HG02798 (cell line): ENCODE data around the gene SOCS6.

ENCODE experiments used
- ATAC-seq: cut with Tn5 transposase; IDR thresholded peaks from one replicate; pipeline ENCODE4 v1.9.1; 2021; ENCODE audit warnings: mild to moderate bottlenecking; ENCODE audit not compliant: unreplicated experiment, poor library complexity

The SOCS6 gene

DNA sequence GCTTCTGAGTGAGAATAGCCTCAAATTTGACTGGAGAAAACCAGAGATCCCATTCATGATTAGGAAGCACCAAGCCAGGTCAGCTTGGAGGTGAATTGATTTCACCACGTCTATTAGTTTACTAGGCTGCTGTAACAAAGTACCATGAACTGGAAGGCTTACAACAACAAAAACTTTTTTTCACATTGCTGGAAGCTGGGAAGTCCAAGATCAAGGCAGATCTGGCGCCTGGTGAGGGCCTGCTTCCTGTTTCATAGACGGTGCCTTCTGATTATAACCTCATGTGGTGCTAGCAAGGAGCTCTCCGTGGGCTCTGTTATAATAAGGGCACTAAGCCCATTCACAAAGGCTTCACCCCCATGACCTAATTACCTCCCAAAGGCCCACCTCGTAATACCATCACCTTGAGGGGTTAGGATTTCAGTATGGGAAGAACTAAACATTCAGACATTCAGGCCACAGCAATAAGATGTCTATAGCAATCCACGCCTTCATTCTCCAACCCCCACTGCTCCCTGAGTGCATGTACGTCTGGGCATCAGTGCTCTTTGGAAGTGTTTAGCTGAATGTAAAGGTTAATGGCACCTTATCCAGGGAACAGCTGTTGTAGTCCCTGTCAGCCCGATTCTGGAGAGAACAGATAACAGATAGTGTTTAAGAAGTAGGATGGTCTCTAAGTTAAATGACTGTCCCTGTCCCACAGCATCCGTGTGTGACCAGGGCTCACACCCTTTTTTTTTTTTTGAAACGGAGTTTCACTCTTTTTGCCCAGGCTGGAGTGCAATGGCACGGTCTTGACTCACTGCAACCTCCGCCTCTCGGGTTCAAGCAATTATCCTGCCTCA, 89.2 kb downstream of the SOCS6 start:
- ATAC-seq: no peak
